H54 (cell line): ENCODE measurements around the gene TBX20.
"Not testable (repeated sequence)": the region's sequence is repeated elsewhere in the genome, so short reads cannot be mapped to it uniquely, and the experiment has no call there.

Experiments used
- DNase-seq: peaks from one replicate; pipeline ENCODE4 v3.0.0; 2011; ENCODE audit warnings: low spot score, mixed read lengths; ENCODE audit not compliant: insufficient read length
- FAIRE-seq: peaks from 3 replicates; lab custom pipeline; 2011; peaks lifted over from hg19 to GRCh38; lab: Jason Lieb, UNC
- POLR2A ChIP-seq: IDR thresholded peaks from 2 replicates; pipeline ENCODE4 v1.6.1; 2011; ENCODE audit warnings: low read depth, mild to moderate bottlenecking, low read length

Gene TBX20

DNA sequence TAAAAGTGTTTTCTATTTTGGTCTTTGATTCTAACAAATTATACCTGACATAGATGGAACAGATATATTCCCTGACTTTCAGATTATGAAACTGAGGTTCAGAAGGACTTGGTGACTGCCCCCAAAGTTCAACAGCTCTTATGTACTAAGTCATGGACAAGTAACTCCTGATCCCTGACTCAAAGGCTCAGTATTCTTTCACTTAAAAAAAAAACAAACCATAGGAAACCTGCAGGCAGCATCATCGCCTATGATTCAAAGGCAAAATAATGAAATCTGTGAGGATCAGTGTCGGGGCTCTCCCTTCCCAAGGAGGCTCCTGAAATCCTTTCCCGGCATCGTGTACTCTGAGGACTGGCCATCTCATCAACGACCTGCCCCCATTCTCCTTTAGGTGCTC lies 49.9 kb downstream of the TBX20 start:
- FAIRE-seq = peak; percentile 62
- not testable (repeated sequence) for DNase-seq

GRCh38 chr7:35202353-35202752 lies 51.5 kb downstream of the TBX20 start:
- not testable (repeated sequence) for DNase-seq, FAIRE-seq

GRCh38 chr7:35200170-35200569 lies 53.7 kb downstream of the TBX20 start:
- peak; percentile 73 for FAIRE-seq
- DNase-seq = not testable (repeated sequence)

- peak; percentile 3 for DNase-seq
- peak; percentile 98 for FAIRE-seq
Measured at GRCh38 chr7:35198370-35199140, 55.3 kb downstream of the TBX20 start.

GRCh38 chr7:35191571-35191970 lies 62.3 kb downstream of the TBX20 start:
- not testable (repeated sequence) for FAIRE-seq

DNA sequence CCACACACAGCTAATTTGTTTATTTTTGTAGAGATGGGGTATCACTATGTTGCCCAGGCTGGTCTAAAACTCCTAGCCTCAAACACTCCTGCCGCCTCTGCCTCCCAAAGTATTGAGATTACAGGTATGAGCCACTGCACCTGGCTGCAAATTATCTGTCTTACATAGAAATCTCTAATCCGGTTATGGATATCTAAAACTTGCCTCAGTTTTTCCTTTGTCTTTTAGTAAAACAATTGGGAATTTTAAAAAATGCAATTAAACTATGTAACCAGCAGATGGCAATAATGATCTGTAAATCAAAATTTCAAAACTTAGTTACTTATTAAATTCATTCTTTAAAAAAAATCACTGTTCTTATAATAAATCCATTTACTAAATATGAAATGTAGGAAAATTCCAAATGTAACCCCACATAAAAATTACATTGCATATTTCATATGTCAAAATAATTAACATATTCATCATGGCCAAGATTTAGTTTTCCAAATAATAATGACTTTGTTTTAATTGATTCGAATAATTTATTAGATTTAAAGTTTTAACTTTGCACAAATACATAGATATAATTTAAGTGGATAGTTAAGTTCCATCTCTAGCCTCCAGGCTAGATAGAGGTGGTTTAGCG lies 63.6 kb downstream of the TBX20 start:
- not testable (repeated sequence) for DNase-seq, FAIRE-seq

More at GRCh38 chr7:35191571-35191970, 62.3 kb downstream of the TBX20 start:
- not testable (repeated sequence) for DNase-seq

GRCh38 chr7:35186751-35187150 lies 67.1 kb downstream of the TBX20 start:
- peak; percentile 7 for DNase-seq
- not testable (repeated sequence) for FAIRE-seq
- peak; percentile 39; the same call in 1 of the 2 replicates for TF ChIP-seq POLR2A

DNA sequence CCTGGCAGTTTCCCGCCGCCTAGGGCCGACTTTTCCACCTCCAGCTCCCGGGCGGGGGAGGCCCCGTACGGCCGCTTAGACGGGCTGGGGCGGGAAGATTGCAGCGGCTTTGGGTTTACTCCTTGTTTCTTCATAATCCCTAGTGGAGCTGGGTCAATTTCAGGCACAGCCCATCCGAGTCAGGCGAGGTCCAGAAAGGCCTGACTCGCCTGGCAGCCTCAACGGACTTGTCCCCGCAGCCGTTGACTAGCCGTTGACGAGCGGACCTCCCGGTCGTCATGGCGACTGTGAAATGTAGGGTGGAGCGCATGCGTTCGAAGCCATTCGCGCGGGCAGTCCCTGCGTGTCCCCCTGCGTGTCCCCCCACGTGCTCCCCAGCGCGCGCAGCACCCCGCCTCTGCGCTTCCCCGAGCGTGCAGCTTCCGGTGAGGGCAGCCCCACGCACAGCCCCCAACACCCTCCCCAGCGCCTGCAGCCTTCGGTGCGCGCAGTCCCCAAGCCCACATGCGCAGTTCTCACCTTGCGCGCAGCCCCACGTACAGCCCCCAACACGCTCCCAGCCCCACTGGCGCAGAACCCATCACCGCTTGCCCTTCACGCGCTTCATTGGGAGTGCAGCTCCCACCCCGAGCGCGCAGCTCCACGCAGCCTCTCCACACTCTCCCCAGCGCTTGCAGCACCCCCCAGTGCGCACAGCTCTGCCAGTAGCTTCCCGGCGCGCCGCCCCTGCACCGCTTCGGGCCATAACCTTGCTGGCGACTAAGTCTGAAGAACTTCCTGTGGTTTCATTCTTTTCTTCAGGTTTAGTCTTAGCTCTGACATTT lies 67.8 kb downstream of the TBX20 start:
- peak; percentile 60 for TF ChIP-seq POLR2A
- peak; percentile 36 for DNase-seq
- FAIRE-seq = peak; percentile 38

DNA sequence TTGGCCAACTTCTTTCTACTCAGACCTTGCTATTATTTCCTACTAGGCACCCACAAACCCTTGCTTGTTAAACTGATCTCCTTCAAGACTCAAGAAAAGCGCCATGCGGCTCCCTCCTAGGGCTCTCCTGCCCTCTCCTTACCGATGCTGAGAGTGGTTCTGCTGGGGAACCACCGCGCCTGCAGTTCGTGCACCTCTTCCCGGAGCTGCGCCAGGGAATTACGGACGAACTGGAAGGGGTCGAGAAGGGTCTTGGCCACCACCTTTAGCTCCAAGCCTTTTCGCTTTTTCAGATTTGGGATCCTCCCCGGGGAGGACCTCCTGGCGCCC lies 68.4 kb downstream of the TBX20 start:
- DNase-seq, FAIRE-seq: not testable (repeated sequence)

DNA sequence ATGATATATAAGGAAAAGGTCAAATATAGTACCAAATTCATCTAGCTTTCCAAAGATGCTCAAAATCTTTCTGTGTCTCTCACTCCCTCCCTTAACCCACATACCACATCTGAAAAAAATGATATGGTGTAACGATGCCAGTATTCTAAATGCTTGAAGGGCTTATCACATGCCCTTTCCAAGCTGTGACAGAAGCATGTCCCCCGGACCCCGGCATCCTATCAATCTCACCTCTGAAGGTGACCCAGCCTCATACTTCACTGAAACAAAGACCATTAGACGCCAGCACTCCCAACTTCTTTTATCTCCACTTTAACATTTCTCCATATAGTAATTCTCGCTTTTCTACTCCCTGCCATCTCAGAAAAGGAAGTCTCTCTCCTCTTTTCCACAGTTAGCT lies 68.9 kb downstream of the TBX20 start:
- DNase-seq = not testable (repeated sequence)

GRCh38 chr7:35183873-35184503 lies 69.9 kb downstream of the TBX20 start:
- DNase-seq, FAIRE-seq: not testable (repeated sequence)

More for the DNA sequence above, 68.9 kb downstream of the TBX20 start:
- not testable (repeated sequence) for FAIRE-seq

- not testable (repeated sequence) for FAIRE-seq
Measured at GRCh38 chr7:35180665-35181064, 73.2 kb downstream of the TBX20 start.

DNA sequence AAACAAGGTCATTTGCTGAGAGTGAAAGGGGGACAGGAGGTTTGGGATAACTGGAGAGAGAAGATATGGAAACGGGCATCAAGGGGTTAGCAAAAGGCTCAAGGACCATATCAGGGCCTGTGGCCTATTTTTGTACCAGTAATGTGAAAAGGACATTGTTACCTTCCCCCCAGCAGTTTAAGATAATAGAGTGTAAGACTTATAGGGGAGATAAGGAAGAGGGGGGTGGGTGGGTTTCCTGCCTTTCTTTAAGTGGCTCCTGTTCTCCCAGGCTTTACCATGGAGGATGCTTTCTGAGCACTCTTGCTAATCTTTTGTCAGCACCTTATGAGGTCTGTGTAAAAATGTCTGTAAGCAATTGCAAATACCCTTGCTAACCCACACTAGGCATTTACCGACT lies 80.7 kb downstream of the TBX20 start:
- FAIRE-seq, DNase-seq: not testable (repeated sequence)

More at GRCh38 chr7:35180665-35181064, 73.2 kb downstream of the TBX20 start:
- DNase-seq = not testable (repeated sequence)

- DNase-seq, FAIRE-seq: not testable (repeated sequence)
Measured at GRCh38 chr7:35172131-35172530, 81.8 kb downstream of the TBX20 start.

DNA sequence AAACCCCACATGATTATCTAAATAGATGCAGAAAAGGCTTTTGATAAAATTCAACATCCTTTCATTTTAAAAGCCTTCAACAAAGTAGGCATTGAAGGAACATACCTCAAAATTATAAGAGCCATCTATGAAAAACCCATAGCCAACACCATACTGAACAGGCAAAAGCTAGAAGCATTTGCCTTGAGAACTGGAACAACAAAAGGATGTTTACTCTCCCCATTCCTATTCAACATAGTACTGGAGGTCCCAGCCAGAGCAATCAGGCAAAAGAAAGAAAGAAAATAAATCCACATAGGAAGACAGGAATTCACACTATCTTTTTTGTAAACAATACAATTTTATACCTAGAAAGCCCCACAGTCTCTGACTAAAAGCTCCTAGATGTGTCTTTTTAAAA lies 86.2 kb downstream of the TBX20 start:
- DNase-seq = not testable (repeated sequence)
- FAIRE-seq = peak; percentile 79

GRCh38 chr7:35167158-35167557 lies 86.7 kb downstream of the TBX20 start:
- not testable (repeated sequence) for DNase-seq
- FAIRE-seq = peak; percentile 100

GRCh38 chr7:35161059-35161740 lies 92.7 kb downstream of the TBX20 start:
- peak; percentile 88 for FAIRE-seq
- not testable (repeated sequence) for DNase-seq
